ENCODE measurements around the gene S100PBP.
"Not testable (repeated sequence)": the region's sequence is repeated elsewhere in the genome, so short reads cannot be mapped to it uniquely, and the experiment has no call there.

The S100PBP gene

DNA sequence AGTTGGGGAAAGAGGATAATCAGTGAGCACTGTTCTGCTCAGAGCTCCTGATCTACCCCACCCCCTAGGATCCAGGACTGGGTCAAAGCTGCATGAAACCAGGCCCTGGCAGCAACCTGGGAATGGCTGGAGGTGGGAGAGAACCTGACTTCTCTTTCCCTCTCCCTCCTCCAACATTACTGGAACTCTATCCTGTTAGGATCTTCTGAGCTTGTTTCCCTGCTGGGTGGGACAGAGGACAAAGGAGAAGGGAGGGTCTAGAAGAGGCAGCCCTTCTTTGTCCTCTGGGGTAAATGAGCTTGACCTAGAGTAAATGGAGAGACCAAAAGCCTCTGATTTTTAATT, 43.0 kb upstream of the S100PBP start:
- Histone ChIP-seq H3K9me3 (ENCODE audit: control insufficient read depth, low read depth, low read length) (no peaks in the 10 kb centered on the region), H3K4me1 (ENCODE audit: control insufficient read depth, low read depth, low read length) (peaks cover 3% of the 10 kb centered on the region), H3K4me3 (ENCODE audit: low read length) (no peak overlapping the region), H3K27me3 (ENCODE audit: control insufficient read depth, insufficient read depth, low read length) (no peaks in the 10 kb centered on the region), H3K9ac (ENCODE audit: low read length) (no peak overlapping the region), H3K36me3 (ENCODE audit: control insufficient read depth, low read depth, low read length) (peaks cover 39% of the 10 kb centered on the region), H3K27ac (ENCODE audit: low read length) (no peak overlapping the region)

DNA sequence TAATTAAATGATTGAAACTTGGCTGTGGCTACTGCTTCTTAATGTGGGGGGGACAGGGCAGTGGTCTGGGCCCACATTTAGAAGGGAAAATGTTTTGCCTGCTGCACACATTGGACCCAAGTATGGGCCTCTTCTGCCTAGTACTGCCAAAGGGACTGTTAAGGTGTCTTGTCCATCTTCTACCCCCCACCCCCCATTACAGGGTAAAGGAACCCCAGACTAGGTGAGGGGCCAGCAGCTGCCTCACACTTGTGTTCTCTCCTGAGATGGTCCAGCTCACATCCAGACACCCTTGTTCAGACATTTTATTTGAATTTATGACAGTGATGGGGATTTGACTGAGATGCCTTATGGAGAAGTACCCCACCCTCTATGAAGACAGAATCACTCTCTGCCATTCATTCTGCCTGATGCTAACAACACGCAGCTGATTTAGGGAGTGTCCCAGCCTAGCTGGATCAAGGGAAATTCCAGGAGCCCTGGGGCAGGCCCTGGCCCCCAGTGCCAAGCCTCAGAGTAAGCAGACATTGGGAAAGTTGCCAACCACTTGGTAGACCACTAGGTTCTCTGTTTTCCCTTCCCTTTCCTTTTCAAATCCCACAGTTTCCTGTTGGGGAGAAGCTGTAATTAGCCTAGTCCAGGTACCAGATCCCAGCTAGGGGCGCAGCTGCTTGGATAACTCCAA, 42.4 kb upstream of the S100PBP start:
- Histone ChIP-seq H3K9ac (ENCODE audit: low read length) (no peak overlapping the region), H3K27ac (ENCODE audit: low read length) (no peak overlapping the region), H3K27me3 (ENCODE audit: control insufficient read depth, insufficient read depth, low read length) (no peaks in the 10 kb centered on the region), H3K36me3 (ENCODE audit: control insufficient read depth, low read depth, low read length) (peaks cover 43% of the 10 kb centered on the region), H3K4me1 (ENCODE audit: control insufficient read depth, low read depth, low read length) (peaks cover 3% of the 10 kb centered on the region), H3K4me3 (ENCODE audit: low read length) (no peak overlapping the region), H3K9me3 (ENCODE audit: control insufficient read depth, low read depth, low read length) (no peaks in the 10 kb centered on the region)

DNA sequence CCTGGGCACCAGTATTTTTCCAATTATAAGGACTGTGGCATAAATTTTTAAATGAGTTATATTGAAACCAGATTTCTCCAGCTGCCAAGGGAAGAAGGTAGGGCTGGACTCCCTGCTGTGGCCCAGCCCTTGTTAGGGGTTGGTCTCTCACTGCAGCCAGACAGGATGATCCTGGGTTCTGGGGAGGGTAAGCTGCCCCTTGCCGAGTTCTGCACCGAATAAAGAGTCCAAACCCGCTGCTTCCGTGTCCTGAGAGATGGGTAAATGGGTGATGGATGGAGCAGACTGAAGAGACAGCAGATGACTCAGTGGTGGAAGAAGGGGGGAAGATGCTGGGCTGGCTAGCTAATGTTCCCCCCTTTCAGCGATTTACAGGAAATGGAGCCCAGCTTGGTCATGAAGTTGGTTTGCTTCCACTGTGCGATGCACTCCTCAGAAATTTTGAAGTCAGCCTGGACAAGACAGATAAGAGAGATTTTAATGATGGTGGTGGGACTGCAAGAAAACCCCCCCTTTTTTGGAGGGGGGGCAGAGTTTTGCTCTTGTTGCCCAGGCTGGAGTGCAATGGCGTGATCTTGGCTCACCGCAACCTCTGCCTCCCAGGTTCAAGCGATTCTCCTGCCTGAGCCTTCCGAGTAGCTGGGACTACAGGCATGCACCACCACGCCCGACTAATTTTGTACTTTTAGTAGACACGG, 41.7 kb upstream of the S100PBP start:
- Histone ChIP-seq H3K9me3 (ENCODE audit: control insufficient read depth, low read depth, low read length) (no peaks in the 10 kb centered on the region), H3K27me3 (ENCODE audit: control insufficient read depth, insufficient read depth, low read length) (no peaks in the 10 kb centered on the region), H3K36me3 (ENCODE audit: control insufficient read depth, low read depth, low read length) (peaks cover 50% of the 10 kb centered on the region), H3K27ac (ENCODE audit: low read length) (no peak overlapping the region), H3K9ac (ENCODE audit: low read length) (no peak overlapping the region), H3K4me3 (ENCODE audit: low read length) (no peak overlapping the region), H3K4me1 (ENCODE audit: control insufficient read depth, low read depth, low read length) (peaks cover 3% of the 10 kb centered on the region)

DNA sequence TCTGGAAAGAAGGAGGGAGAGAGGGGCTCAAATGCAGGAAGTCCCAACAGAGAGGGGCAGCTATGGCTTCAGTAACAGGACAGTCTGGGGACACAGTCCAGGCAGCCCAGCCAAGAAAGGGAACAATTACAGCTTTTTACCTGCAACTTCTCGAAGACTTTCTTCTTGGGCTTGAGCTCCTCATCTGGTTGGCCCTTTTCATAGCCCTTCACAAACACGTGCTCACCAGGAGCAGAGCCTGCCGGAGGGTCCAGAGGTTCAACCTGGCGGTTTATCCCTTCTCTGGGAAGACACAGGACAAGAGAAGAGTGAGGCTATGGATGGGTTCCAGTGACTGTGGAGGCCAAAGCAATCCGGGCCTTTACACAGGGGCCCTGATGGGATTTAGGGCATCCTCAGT, 38.2 kb upstream of the S100PBP start:
- no peak overlapping the region for H3K4me3 ChIP-seq (ENCODE audit: low read length)
- no peak overlapping the region for H3K27ac ChIP-seq (ENCODE audit: low read length)
- no peaks in the 10 kb centered on the region for H3K4me1 ChIP-seq (ENCODE audit: control insufficient read depth, low read depth, low read length)
- no peaks in the 10 kb centered on the region for H3K9me3 ChIP-seq (ENCODE audit: control insufficient read depth, low read depth, low read length)
- H3K36me3 ChIP-seq (ENCODE audit: control insufficient read depth, low read depth, low read length) = peaks cover 75% of the 10 kb centered on the region
- no peaks in the 10 kb centered on the region for H3K27me3 ChIP-seq (ENCODE audit: control insufficient read depth, insufficient read depth, low read length)
- no peak overlapping the region for H3K9ac ChIP-seq (ENCODE audit: low read length)

DNA sequence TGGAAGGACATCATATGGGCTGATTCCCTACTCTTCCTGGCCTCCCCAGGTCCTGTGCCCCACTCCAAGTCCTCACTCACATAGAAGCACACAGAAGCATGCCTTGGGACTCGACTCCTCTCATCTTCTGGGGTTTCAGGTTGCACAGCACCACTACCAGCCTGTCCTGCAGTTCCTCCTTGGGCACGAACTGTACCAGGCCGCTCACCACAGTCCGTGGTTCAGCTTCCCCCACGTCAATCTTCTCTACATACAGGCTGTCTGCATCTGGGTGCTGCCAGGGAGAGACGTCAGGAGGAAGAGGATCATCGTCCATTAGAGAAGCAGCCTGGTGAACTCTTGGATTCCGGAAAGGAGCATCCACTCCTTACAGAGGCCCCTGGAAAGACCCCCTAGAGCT, 37.4 kb upstream of the S100PBP start:
- Histone ChIP-seq H3K27me3 (ENCODE audit: control insufficient read depth, insufficient read depth, low read length) (no peaks in the 10 kb centered on the region), H3K4me1 (ENCODE audit: control insufficient read depth, low read depth, low read length) (no peaks in the 10 kb centered on the region), H3K27ac (ENCODE audit: low read length) (no peak overlapping the region), H3K36me3 (ENCODE audit: control insufficient read depth, low read depth, low read length) (peaks cover 76% of the 10 kb centered on the region), H3K4me3 (ENCODE audit: low read length) (no peak overlapping the region), H3K9me3 (ENCODE audit: control insufficient read depth, low read depth, low read length) (no peaks in the 10 kb centered on the region), H3K9ac (ENCODE audit: low read length) (no peak overlapping the region)

DNA sequence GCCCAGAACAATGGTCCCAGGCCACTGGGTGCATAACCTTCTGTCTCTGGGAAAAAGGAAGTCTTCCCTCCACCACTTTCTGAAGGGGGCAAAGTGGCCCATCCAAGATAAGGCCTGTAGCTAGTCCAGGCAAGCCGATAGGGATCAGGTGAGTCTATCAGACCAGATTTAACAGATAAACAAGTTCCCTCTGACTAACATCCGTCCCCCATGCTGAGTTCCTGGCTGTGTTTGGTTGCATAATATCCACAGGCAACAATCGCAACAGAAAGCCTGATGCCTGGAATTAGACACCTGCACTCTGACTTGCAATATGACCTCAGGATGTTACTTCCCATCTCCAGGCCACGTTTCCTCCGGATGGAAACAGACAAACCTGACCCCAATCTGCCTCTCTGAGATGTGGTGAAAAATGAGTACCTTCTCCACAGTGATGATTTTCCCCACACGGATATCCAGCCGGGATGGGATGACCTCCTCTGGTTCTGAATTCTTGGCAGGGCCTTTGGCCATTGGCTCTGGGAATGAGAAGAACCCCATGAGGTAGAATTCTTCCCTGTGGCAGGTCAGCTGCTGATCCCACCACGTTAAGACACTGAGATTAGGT, 36.7 kb upstream of the S100PBP start:
- H3K9ac ChIP-seq (ENCODE audit: low read length) = no peak overlapping the region
- no peak overlapping the region for H3K27ac ChIP-seq (ENCODE audit: low read length)
- H3K4me1 ChIP-seq (ENCODE audit: control insufficient read depth, low read depth, low read length) = no peaks in the 10 kb centered on the region
- no peaks in the 10 kb centered on the region for H3K27me3 ChIP-seq (ENCODE audit: control insufficient read depth, insufficient read depth, low read length)
- H3K9me3 ChIP-seq (ENCODE audit: control insufficient read depth, low read depth, low read length) = no peaks in the 10 kb centered on the region
- peaks cover 75% of the 10 kb centered on the region for H3K36me3 ChIP-seq (ENCODE audit: control insufficient read depth, low read depth, low read length)
- no peak overlapping the region for H3K4me3 ChIP-seq (ENCODE audit: low read length)

DNA sequence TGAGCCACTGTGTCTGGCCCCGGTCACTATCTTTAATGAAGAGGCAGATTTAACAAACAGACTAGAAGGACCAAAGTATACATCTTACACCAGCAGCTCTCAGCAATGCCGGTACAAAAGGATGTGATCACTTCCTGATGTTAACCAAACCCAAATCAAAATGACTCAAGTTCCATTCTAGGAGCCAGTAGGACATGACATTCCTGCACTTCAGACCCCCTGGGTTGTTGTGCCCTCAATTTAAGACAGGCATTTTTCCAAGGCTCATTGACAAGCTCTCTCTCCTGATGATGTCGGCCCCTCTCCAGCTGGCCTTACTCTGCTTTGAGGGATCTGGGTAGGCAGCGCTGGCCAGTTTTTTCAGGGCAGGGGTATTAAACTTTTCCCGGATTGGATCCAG, 35.4 kb upstream of the S100PBP start:
- Histone ChIP-seq H3K4me3 (ENCODE audit: low read length) (no peak overlapping the region), H3K9ac (ENCODE audit: low read length) (no peak overlapping the region), H3K9me3 (ENCODE audit: control insufficient read depth, low read depth, low read length) (no peaks in the 10 kb centered on the region), H3K4me1 (ENCODE audit: control insufficient read depth, low read depth, low read length) (no peaks in the 10 kb centered on the region), H3K36me3 (ENCODE audit: control insufficient read depth, low read depth, low read length) (peaks cover 87% of the 10 kb centered on the region), H3K27me3 (ENCODE audit: control insufficient read depth, insufficient read depth, low read length) (no peaks in the 10 kb centered on the region), H3K27ac (ENCODE audit: low read length) (no peak overlapping the region)

DNA sequence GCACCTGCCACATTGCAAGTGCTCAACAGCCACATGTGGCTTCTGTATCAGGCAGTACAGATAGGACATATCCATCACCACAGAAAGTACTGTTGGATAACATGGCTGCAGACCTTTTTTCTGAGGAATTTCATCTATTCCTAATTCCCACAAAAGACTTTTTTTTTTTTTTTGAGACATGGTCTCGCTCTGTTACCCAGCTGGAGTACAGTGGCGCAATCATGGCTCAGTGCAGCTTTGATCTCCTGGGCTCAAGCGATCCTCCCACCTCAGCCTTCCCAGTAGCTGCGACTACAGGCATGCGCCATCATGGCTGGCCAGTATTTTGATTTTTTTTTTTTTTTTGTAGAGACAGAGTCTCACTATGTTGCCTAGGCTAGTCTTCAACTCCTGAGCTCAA, 33.6 kb upstream of the S100PBP start:
- Histone ChIP-seq H3K9ac (ENCODE audit: low read length) (no peak overlapping the region), H3K27me3 (ENCODE audit: control insufficient read depth, insufficient read depth, low read length) (no peaks in the 10 kb centered on the region), H3K4me1 (ENCODE audit: control insufficient read depth, low read depth, low read length) (no peaks in the 10 kb centered on the region), H3K27ac (ENCODE audit: low read length) (no peak overlapping the region), H3K36me3 (ENCODE audit: control insufficient read depth, low read depth, low read length) (peaks cover 88% of the 10 kb centered on the region), H3K9me3 (ENCODE audit: control insufficient read depth, low read depth, low read length) (no peaks in the 10 kb centered on the region), H3K4me3 (ENCODE audit: low read length) (no peak overlapping the region)

DNA sequence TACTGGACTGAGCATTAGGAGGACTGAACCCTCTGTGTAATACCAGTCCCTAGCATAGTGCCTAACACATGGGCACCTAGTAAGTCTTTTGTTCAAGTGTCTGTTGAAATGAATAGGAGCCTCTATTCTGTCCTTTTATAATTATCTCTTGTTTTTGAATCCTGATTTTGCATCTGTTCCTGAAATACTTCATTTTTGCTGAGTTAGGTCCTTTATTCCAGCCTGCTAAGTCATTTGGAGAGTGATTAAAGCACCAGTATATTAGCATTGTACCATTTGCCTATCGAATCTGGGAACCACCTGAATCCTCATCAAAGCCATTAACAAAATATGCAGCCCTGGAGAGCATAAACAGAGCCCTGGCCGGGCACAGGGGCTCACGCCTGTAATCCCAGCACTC, 32.6 kb upstream of the S100PBP start:
- Histone ChIP-seq H3K36me3 (ENCODE audit: control insufficient read depth, low read depth, low read length) (peaks cover 85% of the 10 kb centered on the region), H3K27me3 (ENCODE audit: control insufficient read depth, insufficient read depth, low read length) (no peaks in the 10 kb centered on the region), H3K27ac (ENCODE audit: low read length) (no peak overlapping the region), H3K4me1 (ENCODE audit: control insufficient read depth, low read depth, low read length) (no peaks in the 10 kb centered on the region), H3K9me3 (ENCODE audit: control insufficient read depth, low read depth, low read length) (no peaks in the 10 kb centered on the region), H3K9ac (ENCODE audit: low read length) (no peak overlapping the region), H3K4me3 (ENCODE audit: low read length) (no peak overlapping the region)

DNA sequence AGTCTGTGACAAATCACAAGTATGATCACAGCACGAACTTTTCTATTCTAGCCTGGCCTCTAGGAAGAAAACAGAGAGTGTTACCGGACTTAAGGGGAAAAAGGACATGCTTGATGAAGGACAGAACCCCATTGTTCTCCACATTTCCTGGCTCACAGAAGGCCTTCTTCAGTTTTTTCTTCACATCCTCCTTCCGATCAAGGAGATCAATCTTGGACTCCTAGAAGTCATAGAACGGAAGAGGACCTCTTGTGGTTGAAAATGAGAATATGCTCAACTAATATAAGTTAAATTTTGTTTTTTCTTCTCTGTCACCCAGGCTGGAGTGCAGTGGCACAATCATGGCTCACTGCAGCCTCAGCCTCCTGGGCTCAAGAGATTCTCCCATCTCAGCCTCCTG, 30.6 kb upstream of the S100PBP start:
- Histone ChIP-seq H3K36me3 (ENCODE audit: control insufficient read depth, low read depth, low read length) (peaks cover 78% of the 10 kb centered on the region), H3K9ac (ENCODE audit: low read length) (no peak overlapping the region)

DNA sequence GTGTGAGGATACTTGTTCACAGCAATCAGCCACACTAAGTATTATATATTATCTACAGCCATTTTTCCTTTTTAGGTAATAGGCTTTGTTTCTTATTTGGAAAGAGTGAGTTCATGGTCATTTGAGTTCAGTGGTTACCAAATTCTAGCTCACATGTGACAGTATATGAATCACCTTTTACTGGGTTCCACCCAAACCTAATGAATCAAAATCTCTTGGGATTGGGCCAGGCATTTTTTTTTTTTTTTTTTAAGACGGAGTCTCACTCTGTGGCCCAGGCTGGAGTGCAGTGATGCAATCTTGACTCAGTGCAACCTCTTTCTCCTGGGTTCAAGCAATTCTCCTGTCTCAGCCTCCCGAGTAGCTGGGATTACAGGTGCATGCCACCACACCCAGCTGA, 28.1 kb upstream of the S100PBP start:
- not testable (repeated sequence) for H3K27ac ChIP-seq (ENCODE audit: low read length); H3K4me3 ChIP-seq (ENCODE audit: low read length); H3K4me1 ChIP-seq (ENCODE audit: control insufficient read depth, low read depth, low read length); H3K9me3 ChIP-seq (ENCODE audit: control insufficient read depth, low read depth, low read length); H3K9ac ChIP-seq (ENCODE audit: low read length); H3K27me3 ChIP-seq (ENCODE audit: control insufficient read depth, insufficient read depth, low read length)
- peaks cover 77% of the 10 kb centered on the region for H3K36me3 ChIP-seq (ENCODE audit: control insufficient read depth, low read depth, low read length)

More for the DNA sequence above, 30.6 kb upstream of the S100PBP start:
- H3K4me1 ChIP-seq (ENCODE audit: control insufficient read depth, low read depth, low read length) = no peaks in the 10 kb centered on the region
- no peaks in the 10 kb centered on the region for H3K27me3 ChIP-seq (ENCODE audit: control insufficient read depth, insufficient read depth, low read length)
- no peak overlapping the region for H3K27ac ChIP-seq (ENCODE audit: low read length)
- H3K9me3 ChIP-seq (ENCODE audit: control insufficient read depth, low read depth, low read length) = no peaks in the 10 kb centered on the region
- H3K4me3 ChIP-seq (ENCODE audit: low read length) = no peak overlapping the region

DNA sequence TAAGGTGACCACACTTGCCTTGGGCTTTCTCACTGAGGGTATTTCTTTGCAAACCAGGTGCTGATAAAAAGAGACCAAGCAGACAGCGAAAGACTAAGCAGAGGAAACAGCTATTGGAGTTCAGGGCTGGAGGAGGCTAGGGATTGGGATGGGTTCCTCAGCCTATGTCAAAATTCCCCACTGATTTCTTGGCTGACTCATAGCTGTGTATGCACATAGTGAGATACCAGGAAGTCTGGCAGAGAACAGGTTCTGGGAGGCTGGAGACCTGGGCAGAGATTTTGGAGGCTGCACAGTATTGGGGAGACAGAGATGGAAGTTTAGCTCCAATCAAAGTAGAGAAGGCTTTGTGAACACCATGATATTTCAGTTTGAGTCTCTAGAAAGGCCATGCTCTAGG, 25.6 kb upstream of the S100PBP start:
- peaks cover 62% of the 10 kb centered on the region for H3K36me3 ChIP-seq (ENCODE audit: control insufficient read depth, low read depth, low read length)
- no peak overlapping the region for H3K4me3 ChIP-seq (ENCODE audit: low read length)
- H3K4me1 ChIP-seq (ENCODE audit: control insufficient read depth, low read depth, low read length) = no peaks in the 10 kb centered on the region
- no peaks in the 10 kb centered on the region for H3K9me3 ChIP-seq (ENCODE audit: control insufficient read depth, low read depth, low read length)
- H3K27ac ChIP-seq (ENCODE audit: low read length) = no peak overlapping the region
- H3K9ac ChIP-seq (ENCODE audit: low read length) = no peak overlapping the region
- no peaks in the 10 kb centered on the region for H3K27me3 ChIP-seq (ENCODE audit: control insufficient read depth, insufficient read depth, low read length)

All from iPS-18a (cell line).